ENCODE results near the gene AFAP1L1.

Gene AFAP1L1

DNA sequence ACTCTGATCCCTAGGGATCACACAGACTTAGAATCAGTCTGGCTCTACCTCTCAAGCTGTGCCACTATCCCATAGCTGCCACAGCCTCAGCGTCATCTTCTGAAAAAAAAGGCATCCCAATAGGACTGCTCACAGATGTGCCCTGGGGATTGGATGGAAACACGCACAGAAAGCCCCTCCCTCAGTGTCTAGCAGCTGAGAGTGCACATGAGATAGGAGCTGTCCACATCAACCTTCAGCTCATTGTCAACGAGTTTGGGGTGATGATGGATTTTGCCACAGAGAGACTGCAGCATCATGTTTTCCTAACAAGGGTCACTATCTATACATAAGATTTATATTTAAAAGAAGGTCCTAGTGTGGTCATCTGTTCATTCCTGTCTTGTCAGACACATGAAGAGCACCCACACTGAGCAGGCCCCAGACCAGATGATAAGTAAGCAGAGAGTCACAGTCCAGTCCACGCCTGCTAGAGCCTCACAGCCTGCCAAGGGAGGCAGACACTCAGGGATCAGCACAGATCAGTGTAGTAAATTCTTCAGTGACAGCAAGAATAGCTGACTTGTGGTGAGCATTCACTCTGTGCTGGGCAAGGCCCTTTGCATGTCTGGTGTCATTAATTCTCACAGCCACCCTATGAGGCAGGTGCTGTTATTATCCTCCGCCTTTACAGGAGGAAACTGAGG is 25.8 kb downstream of the AFAP1L1 start:
- no peak for DNase-seq (ENCODE audit: low read depth)
- H3K4me3 ChIP-seq (ENCODE audit: low read length): no peak overlapping the region
- TF ChIP-seq, protein P1, sequence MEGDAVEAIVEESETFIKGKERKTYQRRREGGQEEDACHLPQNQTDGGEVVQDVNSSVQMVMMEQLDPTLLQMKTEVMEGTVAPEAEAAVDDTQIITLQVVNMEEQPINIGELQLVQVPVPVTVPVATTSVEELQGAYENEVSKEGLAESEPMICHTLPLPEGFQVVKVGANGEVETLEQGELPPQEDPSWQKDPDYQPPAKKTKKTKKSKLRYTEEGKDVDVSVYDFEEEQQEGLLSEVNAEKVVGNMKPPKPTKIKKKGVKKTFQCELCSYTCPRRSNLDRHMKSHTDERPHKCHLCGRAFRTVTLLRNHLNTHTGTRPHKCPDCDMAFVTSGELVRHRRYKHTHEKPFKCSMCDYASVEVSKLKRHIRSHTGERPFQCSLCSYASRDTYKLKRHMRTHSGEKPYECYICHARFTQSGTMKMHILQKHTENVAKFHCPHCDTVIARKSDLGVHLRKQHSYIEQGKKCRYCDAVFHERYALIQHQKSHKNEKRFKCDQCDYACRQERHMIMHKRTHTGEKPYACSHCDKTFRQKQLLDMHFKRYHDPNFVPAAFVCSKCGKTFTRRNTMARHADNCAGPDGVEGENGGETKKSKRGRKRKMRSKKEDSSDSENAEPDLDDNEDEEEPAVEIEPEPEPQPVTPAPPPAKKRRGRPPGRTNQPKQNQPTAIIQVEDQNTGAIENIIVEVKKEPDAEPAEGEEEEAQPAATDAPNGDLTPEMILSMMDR (conservative IDR thresholded peaks at IDR 0.05; ENCODE audit: low read depth, low read length): no peak

DNA sequence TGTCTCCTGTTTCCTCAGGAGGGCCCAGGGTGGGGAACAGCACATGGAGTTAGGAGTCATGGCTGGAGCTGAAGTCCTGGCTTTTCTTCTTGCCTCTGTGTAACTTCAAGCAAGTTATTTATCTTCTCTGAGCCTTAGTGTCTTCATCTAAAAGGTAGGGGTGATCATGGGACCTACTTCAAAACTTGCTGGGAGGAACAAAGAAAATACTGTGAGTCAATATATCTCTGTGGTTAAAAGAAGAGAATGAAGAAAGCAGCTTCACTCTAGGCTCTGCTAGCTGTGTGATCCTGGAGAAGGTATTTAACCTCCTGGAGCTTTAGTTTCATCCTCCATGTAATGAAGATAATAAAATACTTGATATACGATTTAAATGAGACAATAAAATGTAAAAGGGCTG is 26.5 kb downstream of the AFAP1L1 start:
- TF ChIP-seq, protein P1 (conservative IDR thresholded peaks at IDR 0.05; ENCODE audit: low read depth, low read length): no peak
- H3K4me3 ChIP-seq (ENCODE audit: low read length): no peak overlapping the region
- DNase-seq (ENCODE audit: low read depth): no peak

DNA sequence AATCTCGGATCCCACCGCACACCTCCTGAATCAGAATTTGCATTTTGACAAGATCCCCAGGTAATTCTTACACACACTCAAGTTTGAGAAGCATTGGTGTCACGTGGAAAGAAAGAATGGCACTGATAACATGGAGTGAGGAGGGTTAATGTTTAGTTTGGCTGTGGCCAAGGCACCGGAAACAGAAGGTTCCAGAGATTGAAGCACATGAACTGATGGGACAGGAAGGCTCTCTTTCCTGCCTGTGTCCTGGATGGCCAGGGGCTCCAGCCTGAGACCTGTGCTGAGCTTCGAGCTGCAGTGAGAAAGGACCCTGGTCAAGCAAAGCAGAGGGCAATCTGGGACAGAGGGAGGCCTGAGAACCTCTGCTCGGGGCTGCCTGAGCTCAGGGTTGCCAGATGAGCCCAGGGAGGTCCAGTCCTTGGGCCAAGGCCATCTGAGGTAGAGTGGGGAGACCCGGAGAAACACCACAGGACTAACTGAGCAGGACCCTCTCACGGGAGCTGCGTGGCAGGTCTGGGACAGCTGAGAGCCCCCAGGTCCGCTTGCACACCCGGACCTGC is 27.3 kb downstream of the AFAP1L1 start:
- TF ChIP-seq, protein P1 (conservative IDR thresholded peaks at IDR 0.05; ENCODE audit: low read depth, low read length): no peak
- H3K4me3 ChIP-seq (ENCODE audit: low read length): no peak overlapping the region
- no peak for DNase-seq (ENCODE audit: low read depth)

DNA sequence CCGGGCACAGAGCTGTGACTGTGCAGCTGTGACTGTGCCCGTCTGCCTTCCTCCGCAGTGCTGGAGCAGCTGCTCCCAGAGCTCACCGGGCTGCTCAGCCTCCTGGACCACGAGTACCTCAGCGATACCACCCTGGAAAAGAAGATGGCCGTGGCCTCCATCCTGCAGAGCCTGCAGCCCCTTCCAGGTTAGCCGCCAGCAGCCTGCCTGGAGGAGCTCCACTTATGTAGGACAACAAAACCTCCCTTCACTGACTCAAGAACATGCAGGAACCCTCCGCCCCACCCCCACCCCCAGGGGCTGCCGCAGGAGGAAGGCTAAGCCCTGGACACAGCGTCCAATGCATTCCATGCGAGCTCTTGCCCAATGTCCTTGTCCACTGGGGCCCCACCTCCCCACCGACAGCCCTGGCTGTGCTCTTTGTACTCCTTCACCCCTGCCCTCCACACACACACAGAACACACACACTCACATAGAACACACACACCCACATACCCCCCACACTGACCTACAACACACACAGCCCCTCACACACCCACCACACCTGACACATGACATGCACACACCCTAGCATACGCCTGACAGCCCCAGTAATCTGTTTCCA is 27.9 kb downstream of the AFAP1L1 start:
- DNase-seq (ENCODE audit: low read depth): no peak
- no peak overlapping the region for H3K4me3 ChIP-seq (ENCODE audit: low read length)
- TF ChIP-seq, protein P1 (conservative IDR thresholded peaks at IDR 0.05; ENCODE audit: low read depth, low read length): no peak

DNA sequence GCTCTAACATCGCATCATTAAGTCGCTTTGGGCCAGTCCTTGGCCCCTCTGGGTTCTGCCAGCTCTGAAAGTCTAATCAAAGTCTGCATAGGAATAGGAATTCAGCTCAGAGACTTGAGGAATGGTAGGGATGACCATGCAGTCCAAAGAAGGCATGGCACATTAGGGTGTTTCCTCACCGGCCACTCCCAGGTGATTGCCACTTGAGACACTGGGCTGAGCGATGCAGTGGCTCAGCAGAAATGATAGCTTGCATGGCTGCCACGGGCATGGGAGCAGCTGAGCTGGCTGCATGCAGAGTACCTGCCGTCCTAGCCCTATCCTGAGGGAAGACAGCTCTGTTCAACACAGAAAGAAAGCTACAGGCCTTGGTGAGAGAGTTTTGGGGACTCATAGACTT is 28.8 kb downstream of the AFAP1L1 start:
- TF ChIP-seq, protein P1 (conservative IDR thresholded peaks at IDR 0.05; ENCODE audit: low read depth, low read length): no peak
- no peak for DNase-seq (ENCODE audit: low read depth)
- H3K4me3 ChIP-seq (ENCODE audit: low read length): no peak overlapping the region

DNA sequence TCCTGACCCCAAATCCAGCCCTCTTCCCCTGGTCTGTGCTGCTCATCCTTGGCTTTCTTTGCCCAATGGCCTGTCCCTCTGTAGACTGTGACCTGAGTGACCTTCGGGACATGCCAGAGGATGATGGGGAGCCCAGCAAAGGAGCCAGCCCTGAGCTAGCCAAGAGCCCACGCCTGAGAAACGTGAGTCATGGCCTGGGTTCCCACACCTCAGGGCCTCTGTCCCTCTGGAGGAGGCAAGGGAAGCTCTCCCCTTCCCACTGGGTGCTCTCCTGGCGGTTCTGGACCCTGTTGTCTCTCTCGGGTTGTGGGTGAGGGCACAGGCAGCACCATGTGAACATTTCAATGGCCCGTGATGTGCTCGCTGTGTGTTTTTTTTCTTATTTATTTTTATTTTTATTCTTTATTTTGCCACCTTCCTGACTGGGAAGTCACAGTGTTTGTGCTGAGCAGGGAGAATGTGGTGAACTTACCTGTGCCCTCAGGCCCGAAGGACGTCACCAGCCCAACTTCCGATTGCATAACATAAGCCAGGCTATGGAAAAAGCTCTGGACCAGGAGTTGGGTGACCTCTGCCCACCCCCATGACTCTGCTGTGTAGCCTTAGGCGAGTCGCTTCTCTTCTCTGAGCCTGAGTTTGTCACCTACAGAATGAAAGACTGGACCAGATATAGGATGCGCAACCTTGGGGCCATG is 29.5 kb downstream of the AFAP1L1 start:
- no peak for DNase-seq (ENCODE audit: low read depth)
- TF ChIP-seq, protein P1 (conservative IDR thresholded peaks at IDR 0.05; ENCODE audit: low read depth, low read length): no peak
- no peak overlapping the region for H3K4me3 ChIP-seq (ENCODE audit: low read length)

All from retinal pigment epithelial cell (primary cell).